Activated naive CD4-positive, alpha-beta T cell treated with anti-CD3 and anti-CD28 coated beads, Interleukin-2, amount 50 U/mL, for 16 hours (primary cell): ENCODE data around the gene AGTR1.
"Not testable (repeated sequence)": the region's sequence is repeated elsewhere in the genome, so short reads cannot be mapped to it uniquely, and the experiment has no call there.

ENCODE experiments used
- DNase-seq: peaks from one replicate; pipeline ENCODE4 v3.0.0-alpha.2; 2020

The AGTR1 gene

GRCh38 chr3:148718982-148719862 is 21.5 kb downstream of the AGTR1 start:
- no peak for DNase-seq

- no peak for DNase-seq
These were observed 23.2 kb downstream of the AGTR1 start for GRCh38 chr3:148720873-148721272.

- no peak for DNase-seq
These were observed 25.9 kb downstream of the AGTR1 start for GRCh38 chr3:148723631-148724030.

- no peak for DNase-seq
These were observed 29.5 kb downstream of the AGTR1 start for GRCh38 chr3:148727231-148727630.

GRCh38 chr3:148728753-148729152 is 31.1 kb downstream of the AGTR1 start:
- DNase-seq: no peak

DNA sequence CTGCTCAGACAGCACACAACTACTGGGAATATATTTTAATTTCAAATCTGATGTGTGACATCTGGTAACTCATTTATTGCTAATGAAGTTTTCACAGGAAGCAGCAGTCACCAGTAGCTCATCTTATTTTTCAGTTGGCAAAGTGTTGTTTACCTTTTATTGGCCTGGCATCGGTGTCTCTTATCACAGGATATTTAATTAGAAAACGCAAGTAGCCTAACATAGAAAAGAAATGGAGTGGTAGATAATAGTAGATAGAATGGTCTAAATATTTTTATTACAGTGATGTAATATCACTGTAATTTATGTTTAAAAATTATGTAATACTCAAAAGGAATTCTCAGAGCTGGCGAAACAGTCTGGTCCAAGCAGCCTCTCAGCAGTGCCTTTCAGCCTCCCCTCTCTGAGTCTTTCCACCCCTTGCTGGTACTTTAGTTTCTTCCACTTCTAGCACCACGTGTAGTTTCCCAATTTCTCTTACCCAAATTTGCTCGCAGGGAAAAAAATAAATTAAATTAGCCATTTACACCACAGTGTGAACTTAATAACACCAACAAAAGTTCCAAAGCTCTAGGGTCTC is 31.9 kb downstream of the AGTR1 start:
- DNase-seq: no peak

GRCh38 chr3:148730676-148731075 is 33.0 kb downstream of the AGTR1 start:
- DNase-seq: no peak

- no peak for DNase-seq
These were observed 37.9 kb downstream of the AGTR1 start for GRCh38 chr3:148735597-148735996.

DNA sequence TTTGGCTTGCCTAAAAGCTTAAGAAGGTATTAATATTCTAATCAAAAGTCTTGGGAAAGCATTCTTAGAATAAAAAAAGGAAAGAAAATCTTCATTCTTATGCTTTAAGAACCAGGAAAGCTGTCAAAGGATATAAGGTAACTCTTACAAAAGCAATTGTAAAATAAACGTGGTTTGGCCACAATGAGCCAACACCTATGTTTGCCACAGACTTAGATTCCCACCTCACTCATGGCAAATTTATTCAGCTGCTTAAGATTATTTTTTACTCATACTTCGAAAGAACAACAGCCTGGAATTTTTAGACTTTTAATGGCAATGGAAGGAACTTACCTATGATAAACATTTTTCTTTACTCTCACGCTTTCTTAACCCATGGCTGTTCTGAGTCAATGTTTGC is 38.4 kb downstream of the AGTR1 start:
- no peak for DNase-seq

- no peak for DNase-seq
These were observed 39.4 kb downstream of the AGTR1 start for GRCh38 chr3:148737104-148737530.

DNA sequence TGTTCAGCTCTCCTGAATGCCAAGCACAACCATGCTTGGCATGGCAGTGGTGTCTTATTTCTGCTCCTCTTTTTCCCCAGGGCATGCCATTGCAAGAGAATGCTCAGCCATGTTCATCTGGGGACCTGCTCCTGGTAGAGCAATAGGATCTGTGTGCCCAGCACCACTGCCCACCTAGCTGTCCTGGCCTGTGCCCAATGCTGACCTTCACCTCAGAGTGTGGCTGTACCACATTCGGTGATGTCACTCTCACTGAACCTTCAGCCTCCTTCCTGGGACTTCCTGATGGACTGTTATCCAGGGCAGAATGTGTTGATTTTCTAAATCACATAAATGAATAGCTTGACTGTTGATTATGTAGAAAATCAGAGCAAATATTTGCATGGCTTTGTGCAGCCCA is 42.0 kb downstream of the AGTR1 start:
- DNase-seq: no peak

DNA sequence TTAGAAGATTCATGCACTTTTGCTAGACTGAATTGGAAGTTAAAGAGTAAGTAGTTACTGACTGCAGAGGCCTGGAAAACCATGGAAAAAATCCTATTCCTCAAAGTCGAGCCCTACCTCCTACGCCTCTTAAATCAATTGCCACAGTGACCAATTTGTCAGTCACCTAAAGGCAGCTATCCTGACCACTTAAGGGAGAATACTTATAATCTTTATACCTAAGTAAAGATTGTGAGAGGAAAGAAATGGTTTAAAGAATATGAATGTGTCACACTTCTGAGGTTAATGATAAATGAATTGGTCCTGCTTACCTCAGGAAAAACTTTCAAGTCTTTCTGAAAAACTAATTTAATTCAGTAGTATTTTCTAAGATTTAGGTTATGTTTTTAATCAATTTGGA is 42.6 kb downstream of the AGTR1 start:
- DNase-seq: no peak

GRCh38 chr3:148741219-148741618 is 43.5 kb downstream of the AGTR1 start:
- no peak for DNase-seq

GRCh38 chr3:148742118-148742517 is 44.4 kb downstream of the AGTR1 start:
- DNase-seq: no peak

DNA sequence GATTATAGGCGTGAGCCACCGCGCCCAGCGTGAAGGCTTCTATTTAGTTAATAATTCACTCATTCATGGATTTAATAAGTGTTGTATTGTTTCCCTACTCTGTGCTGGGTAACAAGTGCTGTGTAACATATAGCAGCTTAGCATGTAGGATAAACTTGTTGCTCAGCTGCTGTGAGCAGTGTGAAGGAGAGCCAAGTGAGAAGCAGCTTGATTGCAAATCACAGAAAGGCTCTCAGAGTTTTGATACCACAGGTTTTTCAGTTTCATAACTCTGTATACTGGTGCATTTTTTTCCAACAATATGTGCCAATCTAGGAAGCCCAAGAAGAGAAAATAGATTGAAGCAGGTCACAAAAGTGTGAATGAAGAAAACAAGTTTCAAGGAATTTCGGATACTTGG is 48.4 kb downstream of the AGTR1 start:
- no peak for DNase-seq

DNA sequence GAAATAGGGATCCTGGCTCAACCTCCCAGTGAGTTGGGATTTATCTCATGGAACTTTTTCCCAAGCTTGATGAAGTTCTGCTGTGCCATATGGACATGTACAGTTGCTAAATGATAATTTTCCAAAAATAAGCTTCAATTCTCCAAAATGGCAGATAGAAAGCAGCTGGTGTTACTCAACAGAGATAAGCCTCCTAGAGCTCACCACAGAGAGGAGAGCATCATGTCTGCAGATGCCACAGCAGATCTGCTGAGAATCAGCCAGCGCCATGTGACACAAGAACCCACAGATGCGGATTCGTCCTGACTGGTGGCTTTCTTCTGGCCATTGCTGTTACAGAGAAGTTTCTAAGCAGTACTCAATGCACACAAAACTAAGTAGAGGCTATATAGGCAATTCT is 50.6 kb downstream of the AGTR1 start:
- DNase-seq: no peak

DNA sequence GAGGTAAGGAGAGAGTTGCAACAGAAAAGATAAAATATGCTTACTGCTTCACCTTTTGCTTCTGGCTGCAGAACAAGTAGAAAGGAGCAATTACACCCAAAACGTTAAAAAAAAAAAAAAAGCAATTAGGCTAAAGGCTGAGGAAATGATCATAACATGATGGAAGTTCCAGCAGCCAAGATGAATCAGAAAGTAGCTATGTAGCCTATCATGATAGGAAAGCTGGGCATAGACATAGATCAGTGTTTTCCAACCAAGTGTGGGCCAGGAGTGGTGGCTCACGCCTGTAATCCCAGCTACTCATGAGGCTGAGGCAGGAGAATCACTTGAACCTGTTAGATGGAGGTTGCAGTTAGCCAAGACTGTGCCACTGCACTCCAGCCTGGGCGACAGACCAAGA is 52.6 kb downstream of the AGTR1 start:
- no peak for DNase-seq

DNA sequence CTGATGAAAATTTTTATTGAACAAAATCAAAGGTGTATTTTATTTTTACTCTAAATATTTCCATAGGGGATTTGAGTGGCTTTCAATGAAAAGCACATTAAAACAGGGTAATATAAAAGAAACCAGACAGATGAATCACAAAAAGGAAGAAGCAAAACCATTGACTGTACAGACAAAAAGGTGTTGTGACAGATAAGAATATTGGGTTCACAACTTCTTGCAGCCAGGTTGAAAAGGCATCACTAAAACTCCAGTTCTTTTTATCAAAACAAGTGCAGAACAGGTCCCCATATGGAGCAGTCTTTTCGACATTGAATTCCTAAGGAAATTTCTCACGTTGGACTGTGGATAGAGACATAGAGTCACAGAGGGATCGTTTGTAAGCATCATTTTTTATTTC is 53.8 kb downstream of the AGTR1 start:
- DNase-seq: no peak

DNA sequence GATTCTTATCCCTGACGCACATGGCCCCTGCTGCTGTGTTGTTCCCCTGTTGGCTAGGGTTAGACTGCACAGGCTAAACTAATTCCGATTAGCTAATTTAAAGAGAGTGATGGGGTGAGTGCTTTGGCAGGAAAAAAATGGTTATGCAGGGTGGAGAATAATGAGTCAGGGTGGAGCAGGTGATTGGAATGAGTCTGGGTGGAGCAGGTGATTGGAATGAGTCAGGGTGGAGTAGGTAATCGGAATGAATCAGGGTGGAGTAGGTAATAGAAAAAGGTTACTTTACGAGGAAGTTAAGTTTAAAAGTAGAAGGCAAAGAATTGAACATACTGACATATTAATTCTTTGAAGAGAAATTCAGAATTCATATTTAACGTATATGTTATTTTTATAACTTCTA is 55.7 kb downstream of the AGTR1 start:
- not testable (repeated sequence) for DNase-seq

- no peak for DNase-seq
These were observed 57.9 kb downstream of the AGTR1 start for GRCh38 chr3:148755570-148755969.

DNA sequence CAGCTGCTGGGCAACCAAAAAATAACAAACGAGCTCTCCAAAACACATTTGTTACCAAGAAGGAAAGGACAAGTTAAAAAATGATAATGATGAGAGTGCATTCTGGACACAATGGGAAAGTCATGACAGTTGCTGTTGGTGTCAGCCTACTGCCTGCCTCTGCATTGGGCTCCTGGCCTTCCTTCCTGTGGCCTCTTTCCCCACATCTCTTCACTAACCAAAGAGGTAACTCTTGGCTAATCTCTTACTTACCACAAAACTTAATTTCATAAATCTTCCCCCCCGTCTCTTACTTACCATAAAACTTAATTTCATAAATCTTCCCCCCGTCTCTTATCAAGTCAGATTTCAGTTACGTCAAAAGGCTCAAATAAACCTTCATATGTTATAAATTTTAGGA is 58.6 kb downstream of the AGTR1 start:
- no peak for DNase-seq

- DNase-seq: no peak
These were observed 59.8 kb downstream of the AGTR1 start for GRCh38 chr3:148757238-148758215.

DNA sequence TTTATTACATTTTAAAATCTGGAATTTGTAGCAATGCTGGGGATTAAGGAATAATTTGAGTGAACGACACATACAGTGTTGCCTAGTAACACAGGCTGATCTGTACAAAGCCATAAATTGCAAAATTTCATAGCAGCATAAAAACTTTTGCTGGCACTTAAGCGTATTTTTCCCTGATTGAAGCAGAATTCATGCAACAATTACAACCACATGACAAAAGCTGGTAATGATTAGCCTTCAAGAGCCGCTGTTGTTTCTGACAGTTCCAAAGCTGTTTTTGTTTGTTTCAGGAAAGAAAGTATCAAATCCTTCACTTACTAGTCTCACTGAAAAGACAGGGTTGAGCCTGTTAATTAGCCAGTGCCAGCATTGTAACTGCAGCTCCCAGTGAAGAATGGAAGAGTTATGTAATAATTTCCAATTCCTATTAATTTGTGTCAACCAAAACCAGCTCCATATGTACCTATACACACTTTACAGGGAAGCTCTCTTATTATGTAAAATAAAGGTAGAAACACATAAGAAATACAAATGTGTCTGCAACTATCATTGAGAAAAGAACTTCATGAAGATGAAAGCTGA is 60.7 kb downstream of the AGTR1 start:
- no peak for DNase-seq
